K562 (cell line): Measurements from ENCODE around the gene MEFV. TPM values are rescaled to one million over a fixed set of nuclear protein-coding genes. Genes with fewer than 3 reads are reported as not detected.

Experiments
- ETV6 ChIP-seq, 3 experiments: fragments of 150-350 bp in 1 of 3; sonication (generic) in 1 of 3; formaldehyde crosslinking in 1 of 3; IDR thresholded peaks; 2 replicates each; pipeline versions ENCODE4 v1.6.1 to v1.8.0; 2014 to 2022; ENCODE audit warnings: borderline replicate concordance in 2 of 3, low read depth in 2 of 3, antibody characterized with exemption in 1 of 3, low read length in 1 of 3, mild to moderate bottlenecking in 1 of 3, missing genetic modification reagents in 1 of 3
- ZNF644 ChIP-seq: fragments of 200-800 bp; sonication (Bioruptor generic); IDR thresholded peaks from 2 replicates; pipeline ENCODE4 v1.6.1; 2016; ENCODE audit warnings: low read depth, missing genetic modification characterization, missing compliant biosample characterization
- polyA plus RNA-seq, 8 experiments: library from polyadenylated mRNA; depleted of rRNA in 4 of 8; stranded (reverse) in 5 of 8; unstranded in 3 of 8; fragments of >200 nt; fragmentation: Nextera tagmentation in 2 of 8; fragmentation: Illumina TruSeq in 1 of 8; extraction: Ambion mirVana in 2 of 8; extraction: Trizol in 1 of 8; gene quantifications; 2 replicates each; pipeline versions ENCODE4 v1.2.1 to v1.2.3, GENCODE V29; 2011 to 2014; ENCODE audit warnings: inconsistent platforms in 1 of 8, missing spikeins in 1 of 8
- total RNA-seq, 7 experiments: library from RNA; depleted of rRNA in 6 of 7; stranded (reverse); fragments of >200 nt in 6 of 7; fragmentation: Illumina TruSeq in 2 of 7; extraction: Trizol in 2 of 7; gene quantifications; 2 replicates each; pipeline versions ENCODE4 v1.2.1 to v1.2.3, GENCODE V29; 2011 to 2021; ENCODE audit warnings: low replicate concordance in 1 of 7
- TF ChIP-seq, protein P1 (sequence below): fragments of 250-450 bp; sonication (Bioruptor Pico); IDR thresholded peaks from 2 replicates; pipeline ENCODE4 v1.4.0; 2020; ENCODE audit warnings: mild to moderate bottlenecking, moderate library complexity, borderline replicate concordance
- TF ChIP-seq, protein P2 (sequence below): sonication (generic); formaldehyde crosslinking; IDR thresholded peaks from 2 replicates; pipeline ENCODE4 v1.9.0; 2022; ENCODE audit warnings: mild to moderate bottlenecking, missing genetic modification reagents
- TF ChIP-seq, protein P3 (sequence below): fragments of 250-450 bp; sonication (Bioruptor Pico); IDR thresholded peaks from 2 replicates; pipeline ENCODE4 v1.5.0; 2021; ENCODE audit warnings: mild to moderate bottlenecking, moderate library complexity
- TF ChIP-seq, protein P4 (sequence below): fragments of 450-650 bp; IDR thresholded peaks from 2 replicates; pipeline ENCODE4 v1.6.1; 2016; ENCODE audit warnings: antibody characterized with exemption
- TF ChIP-seq, protein P5 (sequence below): fragments of 450-650 bp; IDR thresholded peaks from 2 replicates; pipeline ENCODE4 v1.6.1; 2016; ENCODE audit warnings: low read depth

Gene MEFV
- total and polyA plus RNA-seq, 9 of the 15 experiments (the other 6 are each of a cell fraction or from before 2014, with no cell fraction given), result 0.14 TPM; not detected in 8

DNA sequence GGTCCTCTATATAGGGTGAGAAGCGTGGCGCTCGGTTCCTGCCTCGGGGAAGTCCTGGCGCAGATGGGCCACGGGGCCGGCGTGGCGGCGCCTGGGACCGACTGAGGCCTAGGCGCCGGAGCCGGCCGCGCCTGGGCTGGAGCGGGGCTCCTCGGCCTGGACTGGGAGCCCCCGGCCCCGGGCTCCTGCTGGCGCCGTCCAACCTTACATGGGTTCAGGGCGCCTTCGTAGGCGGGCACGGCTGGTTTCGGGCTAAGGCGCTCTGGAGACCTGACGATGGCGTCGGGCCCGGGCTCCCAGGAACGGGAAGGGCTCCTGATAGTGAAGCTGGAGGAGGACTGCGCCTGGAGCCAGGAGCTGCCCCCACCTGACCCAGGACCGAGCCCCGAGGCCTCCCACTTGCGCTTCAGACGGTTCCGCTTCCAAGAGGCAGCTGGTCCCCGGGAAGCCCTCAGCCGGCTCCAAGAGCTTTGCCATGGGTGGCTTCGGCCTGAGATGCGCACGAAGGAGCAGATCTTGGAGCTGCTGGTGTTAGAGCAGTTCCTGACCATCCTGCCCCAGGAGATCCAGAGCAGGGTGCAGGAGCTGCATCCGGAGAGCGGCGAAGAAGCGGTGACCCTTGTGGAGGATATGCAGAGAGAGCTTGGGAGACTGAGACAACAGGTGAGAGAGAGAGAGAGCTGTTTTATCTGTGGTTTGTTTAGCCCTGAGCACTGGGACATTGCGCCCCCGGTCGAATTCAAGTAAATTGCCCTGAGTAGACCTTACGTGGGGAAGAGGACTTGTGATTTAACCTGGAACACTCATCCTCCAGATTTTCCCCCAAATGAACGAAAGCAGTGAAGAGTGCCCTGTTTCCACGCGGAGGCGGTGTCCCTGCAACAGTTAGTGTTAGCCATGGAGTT lies 27.4 kb upstream of the MEFV start (continued):
- TF ChIP-seq, protein P1, sequence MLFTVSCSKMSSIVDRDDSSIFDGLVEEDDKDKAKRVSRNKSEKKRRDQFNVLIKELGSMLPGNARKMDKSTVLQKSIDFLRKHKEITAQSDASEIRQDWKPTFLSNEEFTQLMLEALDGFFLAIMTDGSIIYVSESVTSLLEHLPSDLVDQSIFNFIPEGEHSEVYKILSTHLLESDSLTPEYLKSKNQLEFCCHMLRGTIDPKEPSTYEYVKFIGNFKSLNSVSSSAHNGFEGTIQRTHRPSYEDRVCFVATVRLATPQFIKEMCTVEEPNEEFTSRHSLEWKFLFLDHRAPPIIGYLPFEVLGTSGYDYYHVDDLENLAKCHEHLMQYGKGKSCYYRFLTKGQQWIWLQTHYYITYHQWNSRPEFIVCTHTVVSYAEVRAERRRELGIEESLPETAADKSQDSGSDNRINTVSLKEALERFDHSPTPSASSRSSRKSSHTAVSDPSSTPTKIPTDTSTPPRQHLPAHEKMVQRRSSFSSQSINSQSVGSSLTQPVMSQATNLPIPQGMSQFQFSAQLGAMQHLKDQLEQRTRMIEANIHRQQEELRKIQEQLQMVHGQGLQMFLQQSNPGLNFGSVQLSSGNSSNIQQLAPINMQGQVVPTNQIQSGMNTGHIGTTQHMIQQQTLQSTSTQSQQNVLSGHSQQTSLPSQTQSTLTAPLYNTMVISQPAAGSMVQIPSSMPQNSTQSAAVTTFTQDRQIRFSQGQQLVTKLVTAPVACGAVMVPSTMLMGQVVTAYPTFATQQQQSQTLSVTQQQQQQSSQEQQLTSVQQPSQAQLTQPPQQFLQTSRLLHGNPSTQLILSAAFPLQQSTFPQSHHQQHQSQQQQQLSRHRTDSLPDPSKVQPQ, result no peak
- TF ChIP-seq ZNF644 (tag) (no peak), ETV6 (IDR thresholded peaks at IDR 0.05; ENCODE audit: borderline replicate concordance in 1 of 2, low read depth in 2 of 2, low read length in 1 of 2) (no peak), ETV6 (CRISPR knock-in tag; IDR thresholded peaks at IDR 0.05; ENCODE audit: borderline replicate concordance) (no peak)
- TF ChIP-seq, protein P2, sequence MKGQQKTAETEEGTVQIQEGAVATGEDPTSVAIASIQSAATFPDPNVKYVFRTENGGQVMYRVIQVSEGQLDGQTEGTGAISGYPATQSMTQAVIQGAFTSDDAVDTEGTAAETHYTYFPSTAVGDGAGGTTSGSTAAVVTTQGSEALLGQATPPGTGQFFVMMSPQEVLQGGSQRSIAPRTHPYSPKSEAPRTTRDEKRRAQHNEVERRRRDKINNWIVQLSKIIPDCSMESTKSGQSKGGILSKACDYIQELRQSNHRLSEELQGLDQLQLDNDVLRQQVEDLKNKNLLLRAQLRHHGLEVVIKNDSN (CRISPR knock-in tag), result no peak
- TF ChIP-seq, protein P3, sequence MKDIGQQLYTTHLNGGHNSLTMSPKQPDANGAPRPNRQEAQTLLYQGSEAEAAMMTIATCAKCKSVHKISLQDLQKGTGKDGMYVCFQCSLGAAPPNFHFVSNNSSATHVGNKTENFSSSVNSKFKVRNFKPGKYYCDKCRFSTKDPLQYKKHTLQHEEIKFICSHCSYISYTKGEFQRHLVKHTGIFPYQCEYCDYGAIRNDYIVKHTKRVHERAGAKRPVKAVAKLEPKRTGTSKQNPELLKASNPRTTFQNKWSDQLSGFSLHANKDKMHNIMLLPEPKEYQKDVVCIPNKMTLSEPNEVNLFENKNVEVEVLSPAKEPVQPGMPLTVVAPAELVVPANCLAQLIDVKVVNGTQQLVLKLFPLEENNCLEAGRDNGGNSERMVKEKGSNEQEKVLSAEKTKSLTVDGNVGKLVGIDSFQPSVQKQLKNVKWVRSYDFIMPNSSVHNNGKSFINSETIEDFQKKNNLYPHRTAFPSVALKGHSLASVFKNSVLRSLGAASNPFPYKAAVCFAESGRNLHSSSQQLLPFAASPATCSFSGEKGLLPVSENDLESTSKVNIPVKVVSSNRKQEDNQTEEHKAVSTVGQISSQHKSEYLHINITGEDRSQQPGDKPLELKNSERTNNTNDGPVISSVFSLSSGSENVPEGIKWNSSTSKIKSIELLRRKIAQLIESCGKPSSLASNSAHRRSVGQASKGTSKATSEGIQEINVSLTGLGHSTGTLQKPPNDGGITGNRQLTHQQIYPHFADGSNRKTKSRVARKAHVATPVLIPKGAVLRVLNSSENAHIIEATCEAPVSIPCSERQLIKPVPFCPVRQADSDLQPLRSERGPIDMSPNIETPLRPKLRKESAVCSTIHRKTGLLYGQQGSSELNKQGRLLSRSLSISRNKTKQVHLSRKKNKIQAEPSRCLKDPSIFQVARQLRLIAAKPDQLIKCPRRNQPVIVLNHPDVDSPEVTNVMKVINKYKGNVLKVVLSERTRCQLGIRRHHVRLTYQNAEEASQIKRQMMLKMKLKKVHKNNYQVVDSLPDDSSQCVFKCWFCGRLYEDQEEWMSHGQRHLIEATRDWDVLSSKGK, result no peak
- TF ChIP-seq, protein P4, sequence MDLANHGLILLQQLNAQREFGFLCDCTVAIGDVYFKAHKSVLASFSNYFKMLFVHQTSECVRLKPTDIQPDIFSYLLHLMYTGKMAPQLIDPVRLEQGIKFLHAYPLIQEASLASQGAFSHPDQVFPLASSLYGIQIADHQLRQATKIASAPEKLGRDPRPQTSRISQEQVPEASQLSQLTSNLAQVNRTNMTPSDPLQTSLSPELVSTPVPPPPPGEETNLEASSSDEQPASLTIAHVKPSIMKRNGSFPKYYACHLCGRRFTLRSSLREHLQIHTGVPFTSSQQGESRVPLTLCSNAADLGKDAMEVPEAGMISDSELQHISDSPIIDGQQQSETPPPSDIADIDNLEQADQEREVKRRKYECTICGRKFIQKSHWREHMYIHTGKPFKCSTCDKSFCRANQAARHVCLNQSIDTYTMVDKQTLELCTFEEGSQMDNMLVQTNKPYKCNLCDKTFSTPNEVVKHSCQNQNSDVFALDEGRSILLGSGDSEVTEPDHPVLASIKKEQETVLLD, result no peak
- TF ChIP-seq, protein P5, sequence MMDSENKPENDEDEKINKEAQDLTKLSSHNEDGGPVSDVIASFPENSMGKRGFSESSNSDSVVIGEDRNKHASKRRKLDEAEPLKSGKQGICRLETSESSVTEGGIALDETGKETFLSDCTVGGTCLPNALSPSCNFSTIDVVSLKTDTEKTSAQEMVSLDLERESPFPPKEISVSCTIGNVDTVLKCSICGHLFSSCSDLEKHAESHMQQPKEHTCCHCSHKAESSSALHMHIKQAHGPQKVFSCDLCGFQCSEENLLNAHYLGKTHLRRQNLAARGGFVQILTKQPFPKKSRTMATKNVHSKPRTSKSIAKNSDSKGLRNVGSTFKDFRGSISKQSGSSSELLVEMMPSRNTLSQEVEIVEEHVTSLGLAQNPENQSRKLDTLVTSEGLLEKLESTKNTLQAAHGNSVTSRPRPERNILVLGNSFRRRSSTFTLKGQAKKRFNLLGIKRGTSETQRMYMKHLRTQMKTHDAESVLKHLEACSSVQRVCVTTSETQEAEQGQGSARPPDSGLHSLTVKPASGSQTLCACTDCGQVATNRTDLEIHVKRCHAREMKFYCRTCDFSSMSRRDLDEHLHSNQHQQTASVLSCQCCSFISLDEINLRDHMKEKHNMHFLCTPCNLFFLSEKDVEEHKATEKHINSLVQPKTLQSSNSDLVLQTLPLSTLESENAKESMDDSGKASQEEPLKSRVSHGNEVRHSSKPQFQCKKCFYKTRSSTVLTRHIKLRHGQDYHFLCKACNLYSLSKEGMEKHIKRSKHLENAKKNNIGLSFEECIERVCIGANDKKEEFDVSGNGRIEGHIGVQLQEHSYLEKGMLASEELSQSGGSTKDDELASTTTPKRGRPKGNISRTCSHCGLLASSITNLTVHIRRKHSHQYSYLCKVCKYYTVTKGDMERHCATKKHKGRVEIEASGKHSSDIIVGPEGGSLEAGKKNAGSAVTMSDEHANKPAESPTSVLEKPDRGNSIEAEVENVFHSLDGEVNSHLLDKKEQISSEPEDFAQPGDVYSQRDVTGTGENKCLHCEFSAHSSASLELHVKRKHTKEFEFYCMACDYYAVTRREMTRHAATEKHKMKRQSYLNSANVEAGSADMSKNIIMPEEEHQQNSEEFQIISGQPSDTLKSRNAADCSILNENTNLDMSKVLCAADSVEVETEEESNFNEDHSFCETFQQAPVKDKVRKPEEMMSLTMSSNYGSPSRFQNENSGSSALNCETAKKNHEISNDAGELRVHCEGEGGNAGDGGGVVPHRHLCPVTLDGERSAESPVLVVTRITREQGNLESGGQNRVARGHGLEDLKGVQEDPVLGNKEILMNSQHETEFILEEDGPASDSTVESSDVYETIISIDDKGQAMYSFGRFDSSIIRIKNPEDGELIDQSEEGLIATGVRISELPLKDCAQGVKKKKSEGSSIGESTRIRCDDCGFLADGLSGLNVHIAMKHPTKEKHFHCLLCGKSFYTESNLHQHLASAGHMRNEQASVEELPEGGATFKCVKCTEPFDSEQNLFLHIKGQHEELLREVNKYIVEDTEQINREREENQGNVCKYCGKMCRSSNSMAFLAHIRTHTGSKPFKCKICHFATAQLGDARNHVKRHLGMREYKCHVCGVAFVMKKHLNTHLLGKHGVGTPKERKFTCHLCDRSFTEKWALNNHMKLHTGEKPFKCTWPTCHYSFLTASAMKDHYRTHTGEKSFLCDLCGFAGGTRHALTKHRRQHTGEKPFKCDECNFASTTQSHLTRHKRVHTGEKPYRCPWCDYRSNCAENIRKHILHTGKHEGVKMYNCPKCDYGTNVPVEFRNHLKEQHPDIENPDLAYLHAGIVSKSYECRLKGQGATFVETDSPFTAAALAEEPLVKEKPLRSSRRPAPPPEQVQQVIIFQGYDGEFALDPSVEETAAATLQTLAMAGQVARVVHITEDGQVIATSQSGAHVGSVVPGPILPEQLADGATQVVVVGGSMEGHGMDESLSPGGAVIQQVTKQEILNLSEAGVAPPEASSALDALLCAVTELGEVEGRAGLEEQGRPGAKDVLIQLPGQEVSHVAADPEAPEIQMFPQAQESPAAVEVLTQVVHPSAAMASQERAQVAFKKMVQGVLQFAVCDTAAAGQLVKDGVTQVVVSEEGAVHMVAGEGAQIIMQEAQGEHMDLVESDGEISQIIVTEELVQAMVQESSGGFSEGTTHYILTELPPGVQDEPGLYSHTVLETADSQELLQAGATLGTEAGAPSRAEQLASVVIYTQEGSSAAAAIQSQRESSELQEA, result no peak
